ENCODE results near the gene FBXO33.

DNA sequence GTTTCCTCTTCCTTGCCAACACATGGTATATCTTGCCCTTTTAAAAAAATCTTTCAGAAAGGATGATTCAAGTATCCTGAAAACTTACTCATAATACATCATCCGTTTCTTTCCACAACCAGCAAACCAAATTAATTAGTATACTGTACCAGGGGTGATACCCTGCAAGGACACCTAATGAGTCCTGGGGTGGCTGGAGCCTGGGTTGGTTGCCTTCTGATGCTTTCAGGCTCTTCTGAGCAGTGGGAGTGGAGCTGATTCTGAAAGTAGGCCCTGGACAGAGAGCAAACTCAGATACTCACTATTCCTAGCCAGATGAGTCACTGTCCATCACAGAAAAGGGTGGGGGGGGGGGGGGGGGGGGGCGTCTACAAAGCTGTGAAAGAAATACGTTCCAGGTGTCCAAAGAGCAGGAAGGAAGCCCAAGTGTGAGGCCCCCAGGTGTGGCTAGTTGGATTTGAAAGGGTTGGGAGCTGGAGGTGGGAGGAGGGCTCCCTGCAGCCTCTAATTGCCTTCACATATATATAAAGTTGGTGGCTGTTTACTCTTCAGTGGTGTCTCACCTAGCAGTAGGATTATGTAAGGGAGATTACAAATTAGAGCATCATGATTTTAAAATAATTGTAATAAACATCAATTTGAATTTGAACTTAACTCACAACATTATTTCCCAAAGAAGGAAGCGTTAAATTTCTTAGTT lies 36.5 kb downstream of the FBXO33 start:
- TF ChIP-seq, protein P1, sequence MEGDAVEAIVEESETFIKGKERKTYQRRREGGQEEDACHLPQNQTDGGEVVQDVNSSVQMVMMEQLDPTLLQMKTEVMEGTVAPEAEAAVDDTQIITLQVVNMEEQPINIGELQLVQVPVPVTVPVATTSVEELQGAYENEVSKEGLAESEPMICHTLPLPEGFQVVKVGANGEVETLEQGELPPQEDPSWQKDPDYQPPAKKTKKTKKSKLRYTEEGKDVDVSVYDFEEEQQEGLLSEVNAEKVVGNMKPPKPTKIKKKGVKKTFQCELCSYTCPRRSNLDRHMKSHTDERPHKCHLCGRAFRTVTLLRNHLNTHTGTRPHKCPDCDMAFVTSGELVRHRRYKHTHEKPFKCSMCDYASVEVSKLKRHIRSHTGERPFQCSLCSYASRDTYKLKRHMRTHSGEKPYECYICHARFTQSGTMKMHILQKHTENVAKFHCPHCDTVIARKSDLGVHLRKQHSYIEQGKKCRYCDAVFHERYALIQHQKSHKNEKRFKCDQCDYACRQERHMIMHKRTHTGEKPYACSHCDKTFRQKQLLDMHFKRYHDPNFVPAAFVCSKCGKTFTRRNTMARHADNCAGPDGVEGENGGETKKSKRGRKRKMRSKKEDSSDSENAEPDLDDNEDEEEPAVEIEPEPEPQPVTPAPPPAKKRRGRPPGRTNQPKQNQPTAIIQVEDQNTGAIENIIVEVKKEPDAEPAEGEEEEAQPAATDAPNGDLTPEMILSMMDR (IDR thresholded peaks at IDR 0.05): no peak
- TF ChIP-seq POLR2A (IDR thresholded peaks at IDR 0.05): no peak
